Rectal smooth muscle tissue (tissue), 1 donor: ENCODE results near the gene PCDHGA6.
"Not testable (repeated sequence)": the region's sequence is repeated elsewhere in the genome, so short reads cannot be mapped to it uniquely, and the experiment has no call there.

Experiments
- H3K27ac ChIP-seq: one replicate; pipeline ENCODE4 v1.7.0; 2013; ENCODE audit warnings: low read depth, low read length, inconsistent platforms
- H3K27me3 ChIP-seq: one replicate; pipeline ENCODE4 v1.7.0; 2013; ENCODE audit warnings: low read length; ENCODE audit not compliant: control insufficient read depth, insufficient read depth
- H3K36me3 ChIP-seq: one replicate; pipeline ENCODE4 v1.7.0; 2013; ENCODE audit warnings: low read length; ENCODE audit not compliant: control insufficient read depth, insufficient read depth
- H3K4me1 ChIP-seq: one replicate; pipeline ENCODE4 v1.7.0; 2013; ENCODE audit warnings: low read length; ENCODE audit not compliant: control insufficient read depth, insufficient read depth
- H3K4me3 ChIP-seq: one replicate; pipeline ENCODE4 v1.7.0; 2013; ENCODE audit warnings: low read length
- H3K9ac ChIP-seq: one replicate; pipeline ENCODE4 v1.7.0; 2013; ENCODE audit warnings: low read length

The PCDHGA6 gene

GRCh38 chr5:141389153-141390042, 15.7 kb downstream of the PCDHGA6 start:
- no peak overlapping the region for H3K27ac ChIP-seq
- peak overlapping the region; percentile 29 for H3K4me3 ChIP-seq
- H3K27me3 ChIP-seq: no peaks in the 10 kb centered on the region
- no peaks in the 10 kb centered on the region for H3K4me1 ChIP-seq
- no peak overlapping the region for H3K9ac ChIP-seq
- H3K36me3 ChIP-seq: no peaks in the 10 kb centered on the region

GRCh38 chr5:141392429-141393198, 18.9 kb downstream of the PCDHGA6 start, which contains the start of gene PCDHGA8:
TSS of gene PCDHGA8 (plus strand) at chr5:141392633. CDS start at chr5:141392814, 181 bp downstream.
- H3K4me3 ChIP-seq: peak within 1 kb of the TSS; percentile 29
- no peak within 1 kb of the TSS for H3K27ac ChIP-seq
- H3K4me1 ChIP-seq: no peaks in the 10 kb centered on the region
- no peaks in the 10 kb centered on the region for H3K36me3 ChIP-seq
- no peak within 1 kb of the TSS for H3K9ac ChIP-seq
- H3K27me3 ChIP-seq: no peaks in the 10 kb centered on the region

- Histone ChIP-seq H3K4me1 (no peaks in the 10 kb centered on the region), H3K27me3 (no peaks in the 10 kb centered on the region), H3K9ac (no peak overlapping the region), H3K4me3 (no peak overlapping the region), H3K36me3 (no peaks in the 10 kb centered on the region), H3K27ac (no peak overlapping the region)
Observed at GRCh38 chr5:141393267-141393666, 19.6 kb downstream of the PCDHGA6 start.

- not testable (repeated sequence) for H3K36me3 ChIP-seq, H3K4me3 ChIP-seq, H3K9ac ChIP-seq, H3K27me3 ChIP-seq, H3K4me1 ChIP-seq, H3K27ac ChIP-seq
Observed at GRCh38 chr5:141394401-141395187, 20.9 kb downstream of the PCDHGA6 start.

- not testable (repeated sequence) for H3K4me1 ChIP-seq, H3K27me3 ChIP-seq, H3K36me3 ChIP-seq, H3K27ac ChIP-seq, H3K9ac ChIP-seq
- peak within 1 kb of the TSS; percentile 27 for H3K4me3 ChIP-seq
Observed at GRCh38 chr5:141397756-141398551, 24.3 kb downstream of the PCDHGA6 start, which contains the start of gene PCDHGB5. TSS of gene PCDHGB5 (plus strand) at chr5:141397947. CDS start at chr5:141398128, 181 bp downstream.

GRCh38 chr5:141398608-141399007, 24.9 kb downstream of the PCDHGA6 start:
- Histone ChIP-seq H3K4me3 (no peak overlapping the region), H3K27me3 (no peaks in the 10 kb centered on the region), H3K4me1 (no peaks in the 10 kb centered on the region), H3K27ac (no peak overlapping the region), H3K9ac (no peak overlapping the region), H3K36me3 (no peaks in the 10 kb centered on the region)

- no peak overlapping the region for H3K9ac ChIP-seq
- no peaks in the 10 kb centered on the region for H3K27me3 ChIP-seq
- no peaks in the 10 kb centered on the region for H3K36me3 ChIP-seq
- H3K4me3 ChIP-seq: peak overlapping the region; percentile 36
- no peak overlapping the region for H3K27ac ChIP-seq
- no peaks in the 10 kb centered on the region for H3K4me1 ChIP-seq
Observed at GRCh38 chr5:141399555-141400258, 26.0 kb downstream of the PCDHGA6 start.

GRCh38 chr5:141402553-141403243, 29.0 kb downstream of the PCDHGA6 start, which contains the start of gene PCDHGA9:
TSS of gene PCDHGA9 (plus strand) at chr5:141402778. CDS start at chr5:141402953, 175 bp downstream.
- Histone ChIP-seq H3K4me3 (peak within 1 kb of the TSS; percentile 40), H3K9ac (no peak within 1 kb of the TSS), H3K27ac (no peak within 1 kb of the TSS), H3K27me3 (no peaks in the 10 kb centered on the region), H3K36me3 (no peaks in the 10 kb centered on the region), H3K4me1 (no peaks in the 10 kb centered on the region)

GRCh38 chr5:141403387-141403786, 29.7 kb downstream of the PCDHGA6 start:
- Histone ChIP-seq H3K4me1 (no peaks in the 10 kb centered on the region), H3K27ac (no peak overlapping the region), H3K36me3 (no peaks in the 10 kb centered on the region), H3K4me3 (peak overlapping the region; percentile 40), H3K27me3 (no peaks in the 10 kb centered on the region), H3K9ac (no peak overlapping the region)

- not testable (repeated sequence) for H3K27me3 ChIP-seq, H3K36me3 ChIP-seq, H3K9ac ChIP-seq, H3K27ac ChIP-seq, H3K4me1 ChIP-seq
- H3K4me3 ChIP-seq: peak within 1 kb of the TSS; percentile 45
Observed at GRCh38 chr5:141407790-141408505, 34.3 kb downstream of the PCDHGA6 start, which contains the start of gene PCDHGB6. TSS of gene PCDHGB6 (plus strand) at chr5:141408021. CDS start at chr5:141408203, 182 bp downstream.
